T-helper 17 cell (primary cell): ENCODE measurements around the gene JMJD1C. TPM values are rescaled to one million over a fixed set of nuclear protein-coding genes. Genes with fewer than 3 reads are reported as not detected.

ENCODE experiments used
- ATAC-seq: fragments of 150-1000 bp; cut with Tn5 transposase; 2 replicates; pipeline ENCODE4 v1.10.0; 2021; ENCODE audit warnings: mild to moderate bottlenecking, moderate library complexity
- DNase-seq, 3 donors: peaks; one replicate each; pipeline versions ENCODE4 v3.0.0 to v3.0.0-alpha.2; 2020 to 2021
- H3K9me3 ChIP-seq: one replicate; pipeline ENCODE4 v1.7.0; 2013; ENCODE audit warnings: low read length, mild to moderate bottlenecking; ENCODE audit not compliant: control insufficient read depth, poor library complexity, severe bottlenecking
- H3K27ac Mint-ChIP-seq: one replicate; pipeline ENCODE4 v1.8.0; 2022; ENCODE audit warnings: mild to moderate bottlenecking, moderate library complexity, mixed read lengths
- H3K27me3 Mint-ChIP-seq: one replicate; pipeline ENCODE4 v1.8.0; 2022; ENCODE audit warnings: mixed read lengths
- H3K36me3 Mint-ChIP-seq: one replicate; pipeline ENCODE4 v1.8.0; 2022; ENCODE audit warnings: low read depth, mixed read lengths
- H3K4me1 Mint-ChIP-seq: one replicate; pipeline ENCODE4 v1.8.0; 2022; ENCODE audit warnings: mild to moderate bottlenecking, mixed read lengths
- H3K4me3 Mint-ChIP-seq: one replicate; pipeline ENCODE4 v1.8.0; 2022; ENCODE audit warnings: mild to moderate bottlenecking, moderate library complexity, mixed read lengths
- total RNA-seq, 4 donors: library from RNA in 2 of 4; stranded (reverse) in 2 of 4; gene quantifications; one replicate each; pipeline ENCODE4 v1.2.3 and lab custom pipeline; 2022 to 2026

Gene JMJD1C
- total RNA-seq, 2 donors from 2014 or later = 215 to 279 TPM

- no peak for DNase-seq
- H3K4me1 Mint-ChIP-seq = peaks cover 20% of the 10 kb centered on the region
- H3K27me3 Mint-ChIP-seq = no peaks in the 10 kb centered on the region
- peak overlapping the region; percentile 49 for H3K27ac Mint-ChIP-seq
- no peak overlapping the region for H3K4me3 Mint-ChIP-seq
- no peaks in the 10 kb centered on the region for H3K9me3 ChIP-seq
- no peak for ATAC-seq
- H3K36me3 Mint-ChIP-seq = peaks cover 8% of the 10 kb centered on the region
Measured at GRCh38 chr10:63145782-63146181, 320.0 kb downstream of the JMJD1C start.

DNA sequence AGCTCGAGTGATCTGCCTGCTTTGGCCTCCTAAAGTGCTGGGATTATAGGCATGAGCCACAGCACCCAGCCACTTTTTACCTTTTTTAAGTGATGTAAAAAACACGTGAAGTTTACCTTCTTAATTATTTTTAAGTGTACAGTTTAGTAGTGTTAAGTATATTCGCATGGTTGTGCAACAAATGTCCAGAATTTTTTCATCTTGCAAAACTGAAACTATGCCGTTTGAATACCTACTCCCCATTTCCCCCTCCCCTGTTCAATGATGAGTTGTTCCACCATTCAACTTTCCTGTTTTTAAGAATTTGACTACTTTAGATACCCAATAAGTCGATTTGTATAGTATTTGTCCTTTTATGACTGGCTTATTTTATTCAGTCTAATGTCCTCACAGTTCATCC lies 321.8 kb downstream of the JMJD1C start:
- H3K9me3 ChIP-seq = no peaks in the 10 kb centered on the region
- Mint-ChIP-seq H3K4me3 (no peak overlapping the region), H3K27me3 (no peaks in the 10 kb centered on the region), H3K36me3 (peaks cover 4% of the 10 kb centered on the region), H3K4me1 (peaks cover 25% of the 10 kb centered on the region), H3K27ac (peak overlapping the region; percentile 27)
- ATAC-seq (no peak), DNase-seq (no peak)

DNA sequence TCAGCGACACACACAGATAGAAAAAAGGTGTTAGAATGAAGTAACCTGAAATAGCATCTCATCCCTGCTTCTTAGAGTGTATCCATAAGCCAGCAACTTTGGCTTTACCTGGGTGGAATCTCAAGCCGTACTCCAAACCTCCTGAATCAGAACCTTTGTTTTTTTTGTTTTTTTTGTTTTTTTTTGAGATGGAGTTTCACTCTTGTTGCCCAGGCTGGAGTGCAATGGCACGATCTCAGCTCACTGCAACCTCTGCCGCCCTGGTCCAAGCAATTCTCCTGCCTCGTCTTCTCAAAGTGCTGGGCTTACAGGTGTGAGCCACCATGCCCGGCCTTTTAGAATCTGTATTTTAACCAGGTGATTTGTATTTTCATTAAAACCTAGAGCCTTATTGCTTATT lies 323.6 kb downstream of the JMJD1C start:
- Mint-ChIP-seq H3K4me1 (peaks cover 33% of the 10 kb centered on the region), H3K27ac (no peak overlapping the region)

DNA sequence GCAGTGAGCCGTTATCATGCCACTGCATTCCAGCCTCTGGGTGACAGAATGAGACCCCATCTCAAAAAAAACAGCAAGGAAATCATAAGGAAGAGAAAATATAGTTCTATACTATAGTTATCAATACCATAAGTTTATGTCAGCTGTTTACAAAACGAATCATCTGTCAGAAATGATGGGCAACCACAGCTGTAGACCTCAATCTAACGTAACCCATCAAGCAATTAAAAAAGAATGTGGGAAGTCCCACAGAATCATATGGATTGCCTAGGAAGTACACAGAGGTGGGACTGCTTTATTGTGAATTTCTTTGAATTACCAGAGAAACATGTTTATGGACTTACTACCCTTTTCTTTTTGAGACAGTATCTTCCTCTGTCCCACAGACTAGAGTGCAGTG lies 325.7 kb downstream of the JMJD1C start:
- Mint-ChIP-seq H3K36me3 (peaks cover 2% of the 10 kb centered on the region), H3K27ac (peak overlapping the region; percentile 34), H3K4me3 (no peak overlapping the region)

More for the DNA sequence above, 323.6 kb downstream of the JMJD1C start:
- H3K27me3 Mint-ChIP-seq = no peaks in the 10 kb centered on the region
- DNase-seq (no peak), ATAC-seq (no peak)
- H3K4me3 Mint-ChIP-seq = no peak overlapping the region
- peaks cover 2% of the 10 kb centered on the region for H3K36me3 Mint-ChIP-seq
- no peaks in the 10 kb centered on the region for H3K9me3 ChIP-seq

GRCh38 chr10:63137306-63137705 lies 328.5 kb downstream of the JMJD1C start:
- H3K27ac Mint-ChIP-seq = peak overlapping the region; percentile 37
- no peaks in the 10 kb centered on the region for H3K27me3 Mint-ChIP-seq
- H3K9me3 ChIP-seq = no peaks in the 10 kb centered on the region
- ATAC-seq (no peak), DNase-seq (no peak)
- peaks cover 32% of the 10 kb centered on the region for H3K4me1 Mint-ChIP-seq
- H3K36me3 Mint-ChIP-seq = peaks cover 2% of the 10 kb centered on the region
- no peak overlapping the region for H3K4me3 Mint-ChIP-seq

More for the DNA sequence above, 325.7 kb downstream of the JMJD1C start:
- Mint-ChIP-seq H3K27me3 (no peaks in the 10 kb centered on the region), H3K4me1 (peaks cover 36% of the 10 kb centered on the region)
- DNase-seq (no peak), ATAC-seq (no peak)
- no peaks in the 10 kb centered on the region for H3K9me3 ChIP-seq

DNA sequence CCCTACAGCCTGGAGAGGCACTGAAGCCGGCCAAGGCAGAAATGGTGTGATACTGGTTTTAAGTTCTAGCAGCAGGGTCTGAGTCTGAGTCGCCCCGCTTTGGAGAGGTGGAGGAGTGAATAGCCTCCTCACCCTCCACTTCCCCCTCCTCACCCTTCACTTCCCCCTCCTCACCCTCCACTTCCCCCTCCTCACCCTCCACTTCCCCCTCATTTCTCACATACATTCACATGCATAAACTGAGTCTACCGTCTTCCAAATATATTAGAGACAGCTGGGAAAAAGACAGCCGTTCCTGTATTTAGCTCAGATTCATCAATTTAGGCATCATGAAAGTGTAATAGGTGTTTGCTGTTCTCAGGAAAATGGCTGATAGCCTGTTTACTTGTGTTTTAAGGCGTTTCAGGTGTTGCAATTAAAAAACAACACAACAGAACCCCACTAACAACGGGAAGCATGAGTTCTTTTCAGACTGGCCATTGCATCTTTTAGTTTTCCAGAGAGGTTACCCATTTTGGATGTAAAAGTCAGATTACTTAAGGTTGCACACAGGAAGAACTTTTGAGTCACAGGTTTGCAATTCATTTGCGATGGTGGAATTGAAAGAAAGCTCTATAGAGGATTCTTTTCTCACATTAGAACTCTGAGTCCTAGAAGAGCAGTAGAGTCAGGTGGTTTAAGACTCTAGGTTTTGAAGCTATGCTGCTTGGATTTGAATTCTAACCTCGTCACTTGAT lies 331.8 kb downstream of the JMJD1C start:
- peaks cover 23% of the 10 kb centered on the region for H3K4me1 Mint-ChIP-seq
- H3K36me3 Mint-ChIP-seq = peaks cover 4% of the 10 kb centered on the region
- H3K27me3 Mint-ChIP-seq = no peaks in the 10 kb centered on the region
- DNase-seq (no peak), ATAC-seq (no peak)
- peak overlapping the region; percentile 92 for H3K4me3 Mint-ChIP-seq
- H3K27ac Mint-ChIP-seq = peak overlapping the region; percentile 92
- H3K9me3 ChIP-seq = no peaks in the 10 kb centered on the region

DNA sequence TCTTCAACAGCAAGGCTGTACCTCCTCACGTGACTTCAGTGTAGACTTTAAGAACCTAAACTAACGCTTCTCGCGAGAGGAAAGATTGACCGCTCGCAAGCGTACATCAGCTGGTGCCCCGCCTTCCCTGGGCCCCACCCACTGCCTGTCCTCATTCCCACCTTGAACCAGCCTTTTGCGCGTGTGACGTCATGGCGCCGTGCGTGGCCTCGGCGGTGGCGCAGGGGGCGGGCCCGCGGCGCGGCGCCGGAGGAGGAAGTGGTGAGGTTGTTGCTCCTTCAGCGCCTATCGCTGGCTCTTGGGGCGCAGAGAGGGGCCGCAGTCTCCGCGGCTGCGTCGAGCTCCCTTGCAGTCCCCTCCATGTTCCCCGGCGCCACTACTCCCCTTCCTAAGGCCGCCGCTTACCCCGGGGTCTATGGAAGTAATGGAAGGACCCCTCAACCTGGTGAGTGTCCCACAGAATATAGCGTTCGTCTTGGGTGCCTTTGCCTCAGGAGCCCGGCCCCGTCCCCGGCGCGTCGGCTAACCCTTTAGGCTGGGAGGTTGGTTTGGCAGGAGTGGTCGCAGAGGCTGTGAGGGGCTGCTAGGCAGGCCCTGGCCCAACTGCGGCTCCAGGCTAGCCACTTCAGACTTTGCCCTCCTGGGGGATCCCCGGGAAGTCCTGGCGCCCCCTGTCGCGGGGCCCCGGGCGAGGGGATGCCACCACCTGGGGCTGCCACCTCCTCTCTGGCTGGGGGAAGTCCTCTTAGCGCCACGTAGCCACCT lies 332.5 kb downstream of the JMJD1C start, which contains the start of gene NRBF2:
Gene NRBF2 (plus strand): TSS at position 273 of the 765 bp plus-strand sequence. CDS start 143 bp downstream, at position 416.
- ATAC-seq = peak; percentile 91
- Mint-ChIP-seq H3K4me1 (peaks cover 19% of the 10 kb centered on the region), H3K27ac (peak within 1 kb of the TSS; percentile 92), H3K36me3 (peaks cover 4% of the 10 kb centered on the region), H3K4me3 (peak within 1 kb of the TSS; percentile 92), H3K27me3 (no peaks in the 10 kb centered on the region)
- H3K9me3 ChIP-seq = no peaks in the 10 kb centered on the region
- peak; percentile 93 to 96 (median 94) for DNase-seq

- DNase-seq (no peak), ATAC-seq (no peak)
- Mint-ChIP-seq H3K4me1 (peaks cover 16% of the 10 kb centered on the region), H3K4me3 (peak overlapping the region; percentile 92), H3K36me3 (peaks cover 4% of the 10 kb centered on the region), H3K27ac (peak overlapping the region; percentile 92), H3K27me3 (no peaks in the 10 kb centered on the region)
- no peaks in the 10 kb centered on the region for H3K9me3 ChIP-seq
Measured at GRCh38 chr10:63132651-63133055, 333.1 kb downstream of the JMJD1C start.

- H3K4me1 Mint-ChIP-seq = peaks cover 5% of the 10 kb centered on the region
- DNase-seq (no peak), ATAC-seq (no peak)
- H3K4me3 Mint-ChIP-seq = no peak overlapping the region
- no peaks in the 10 kb centered on the region for H3K9me3 ChIP-seq
- H3K27ac Mint-ChIP-seq = no peak overlapping the region
- H3K27me3 Mint-ChIP-seq = no peaks in the 10 kb centered on the region
- peaks cover 2% of the 10 kb centered on the region for H3K36me3 Mint-ChIP-seq
Measured at GRCh38 chr10:63129888-63130287, 335.9 kb downstream of the JMJD1C start.

GRCh38 chr10:63128443-63128842 lies 337.3 kb downstream of the JMJD1C start:
- Mint-ChIP-seq H3K36me3 (peaks cover 2% of the 10 kb centered on the region), H3K27me3 (no peaks in the 10 kb centered on the region), H3K27ac (no peak overlapping the region), H3K4me3 (no peak overlapping the region), H3K4me1 (no peaks in the 10 kb centered on the region)
- no peaks in the 10 kb centered on the region for H3K9me3 ChIP-seq
- DNase-seq (no peak), ATAC-seq (no peak)

DNA sequence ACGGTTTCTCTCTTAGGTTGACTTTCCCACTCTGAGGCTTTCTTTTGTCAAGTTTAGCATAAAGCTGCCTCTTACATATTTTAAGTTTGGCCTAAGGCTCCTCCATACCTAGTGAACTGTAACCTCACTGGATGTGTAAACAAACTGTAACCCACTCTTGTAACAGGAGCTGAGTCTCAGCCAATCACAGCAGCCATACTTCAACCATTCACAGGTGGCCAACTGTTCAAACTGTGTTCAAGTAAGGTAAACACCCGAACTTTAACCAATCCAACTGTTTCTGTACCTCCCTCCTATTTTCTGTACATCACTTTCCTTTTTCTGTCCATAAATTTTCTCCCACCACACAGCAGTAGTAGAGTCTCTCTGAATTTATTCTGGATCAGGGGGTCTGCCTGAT lies 340.3 kb downstream of the JMJD1C start:
- Mint-ChIP-seq H3K36me3 (peaks cover 3% of the 10 kb centered on the region), H3K4me3 (no peak overlapping the region), H3K4me1 (no peaks in the 10 kb centered on the region), H3K27ac (no peak overlapping the region), H3K27me3 (peaks cover 5% of the 10 kb centered on the region)
- ATAC-seq (no peak), DNase-seq (no peak)
- H3K9me3 ChIP-seq = no peaks in the 10 kb centered on the region

- H3K9me3 ChIP-seq = no peaks in the 10 kb centered on the region
- Mint-ChIP-seq H3K36me3 (peaks cover 2% of the 10 kb centered on the region), H3K4me1 (no peaks in the 10 kb centered on the region), H3K27ac (no peak overlapping the region), H3K27me3 (peaks cover 5% of the 10 kb centered on the region), H3K4me3 (no peak overlapping the region)
- DNase-seq (no peak), ATAC-seq (no peak)
Measured at GRCh38 chr10:63123727-63124362, 341.9 kb downstream of the JMJD1C start.

- Mint-ChIP-seq H3K4me1 (no peaks in the 10 kb centered on the region), H3K27ac (no peak overlapping the region), H3K4me3 (no peak overlapping the region), H3K27me3 (peaks cover 5% of the 10 kb centered on the region), H3K36me3 (peaks cover 2% of the 10 kb centered on the region)
- no peak for ATAC-seq
- H3K9me3 ChIP-seq = no peaks in the 10 kb centered on the region
- no peak for DNase-seq
Measured at GRCh38 chr10:63120554-63120953, 345.2 kb downstream of the JMJD1C start.
